ENCODE results near the gene EIF3F. TPM values are rescaled to one million over a fixed set of nuclear protein-coding genes. Genes with fewer than 3 reads are reported as not detected.

EIF3F gene
- total RNA-seq, 1 donor from 2014 or later, result 515 TPM

GRCh38 chr11:8039530-8040260 lies 52.6 kb downstream of the EIF3F start:
- TF ChIP-seq CTCF (IDR thresholded peaks at IDR 0.05; ENCODE audit: unreplicated experiment), result no peak
- Mint-ChIP-seq H3K4me3 (ENCODE audit: unreplicated experiment) (no peak overlapping the region), H3K36me3 (ENCODE audit: low read depth, unreplicated experiment) (no peaks in the 10 kb centered on the region), H3K27ac (ENCODE audit: unreplicated experiment) (no peak overlapping the region), H3K27me3 (ENCODE audit: unreplicated experiment) (peaks cover 13% of the 10 kb centered on the region), H3K9me3 (ENCODE audit: unreplicated experiment) (no peaks in the 10 kb centered on the region), H3K4me1 (ENCODE audit: unreplicated experiment) (peaks cover 14% of the 10 kb centered on the region)
- DNase-seq (ENCODE audit: low spot score), result no peak

- Mint-ChIP-seq H3K27ac (ENCODE audit: unreplicated experiment) (no peak overlapping the region), H3K4me1 (ENCODE audit: unreplicated experiment) (peaks cover 14% of the 10 kb centered on the region), H3K27me3 (ENCODE audit: unreplicated experiment) (peaks cover 13% of the 10 kb centered on the region), H3K4me3 (ENCODE audit: unreplicated experiment) (no peak overlapping the region), H3K36me3 (ENCODE audit: low read depth, unreplicated experiment) (no peaks in the 10 kb centered on the region), H3K9me3 (ENCODE audit: unreplicated experiment) (no peaks in the 10 kb centered on the region)
- TF ChIP-seq CTCF (IDR thresholded peaks at IDR 0.05; ENCODE audit: unreplicated experiment), result no peak
- DNase-seq (ENCODE audit: low spot score), result no peak
Observed at GRCh38 chr11:8040261-8040920, 53.3 kb downstream of the EIF3F start.

GRCh38 chr11:8040921-8041285 lies 53.8 kb downstream of the EIF3F start:
- H3K4me1 Mint-ChIP-seq (ENCODE audit: unreplicated experiment), result peaks cover 14% of the 10 kb centered on the region
- no peak overlapping the region for H3K4me3 Mint-ChIP-seq (ENCODE audit: unreplicated experiment)
- no peaks in the 10 kb centered on the region for H3K9me3 Mint-ChIP-seq (ENCODE audit: unreplicated experiment)
- peaks cover 13% of the 10 kb centered on the region for H3K27me3 Mint-ChIP-seq (ENCODE audit: unreplicated experiment)
- DNase-seq (ENCODE audit: low spot score), result no peak
- no peak overlapping the region for H3K27ac Mint-ChIP-seq (ENCODE audit: unreplicated experiment)
- no peak for TF ChIP-seq CTCF (IDR thresholded peaks at IDR 0.05; ENCODE audit: unreplicated experiment)
- H3K36me3 Mint-ChIP-seq (ENCODE audit: low read depth, unreplicated experiment), result no peaks in the 10 kb centered on the region

DNA sequence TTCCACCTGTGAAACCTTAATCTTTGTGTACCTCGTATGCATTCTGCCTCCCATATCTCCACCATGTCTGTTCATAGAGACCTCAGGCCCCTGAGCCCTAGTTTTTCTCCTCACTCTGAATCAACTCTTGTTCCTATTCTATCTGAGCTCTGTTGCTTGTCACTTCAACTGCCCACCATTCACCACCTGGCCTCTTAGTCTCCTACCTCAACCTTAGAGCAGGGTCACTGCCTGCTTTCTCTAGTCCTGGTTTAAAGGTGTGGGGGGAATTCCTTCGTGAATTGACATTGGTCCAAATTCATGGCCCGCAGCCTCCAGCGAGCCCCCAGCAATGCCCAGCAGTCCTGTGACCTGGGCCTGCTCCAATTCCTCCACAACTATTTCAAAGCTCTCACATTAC lies 54.4 kb downstream of the EIF3F start:
- TF ChIP-seq CTCF (IDR thresholded peaks at IDR 0.05; ENCODE audit: unreplicated experiment), result no peak
- no peaks in the 10 kb centered on the region for H3K36me3 Mint-ChIP-seq (ENCODE audit: low read depth, unreplicated experiment)
- peaks cover 10% of the 10 kb centered on the region for H3K27me3 Mint-ChIP-seq (ENCODE audit: unreplicated experiment)
- H3K9me3 Mint-ChIP-seq (ENCODE audit: unreplicated experiment), result no peaks in the 10 kb centered on the region
- no peak overlapping the region for H3K4me3 Mint-ChIP-seq (ENCODE audit: unreplicated experiment)
- H3K4me1 Mint-ChIP-seq (ENCODE audit: unreplicated experiment), result peaks cover 11% of the 10 kb centered on the region
- no peak overlapping the region for H3K27ac Mint-ChIP-seq (ENCODE audit: unreplicated experiment)
- DNase-seq (ENCODE audit: low spot score), result no peak

DNA sequence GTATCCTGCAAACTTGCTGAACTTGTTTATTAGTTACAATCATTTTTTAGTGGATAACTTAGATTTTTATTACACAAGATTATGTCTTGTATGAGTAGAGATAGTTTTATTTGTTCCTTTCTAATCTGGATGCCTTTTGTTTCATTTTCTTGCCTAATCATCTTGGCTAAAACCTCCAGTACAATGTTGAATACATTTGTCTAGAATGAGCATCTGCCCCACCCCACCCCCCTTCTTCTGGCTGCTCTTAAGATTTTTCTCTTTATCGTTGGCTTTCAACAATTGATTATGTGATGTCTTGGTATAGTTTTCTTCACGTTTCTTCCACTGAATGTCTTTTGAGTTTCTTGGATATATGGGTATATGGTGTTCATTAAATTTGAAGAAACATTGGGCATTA lies 56.6 kb downstream of the EIF3F start:
- Mint-ChIP-seq H3K9me3 (ENCODE audit: unreplicated experiment) (no peaks in the 10 kb centered on the region), H3K4me3 (ENCODE audit: unreplicated experiment) (no peak overlapping the region), H3K36me3 (ENCODE audit: low read depth, unreplicated experiment) (no peaks in the 10 kb centered on the region), H3K27ac (ENCODE audit: unreplicated experiment) (no peak overlapping the region), H3K4me1 (ENCODE audit: unreplicated experiment) (no peaks in the 10 kb centered on the region), H3K27me3 (ENCODE audit: unreplicated experiment) (no peaks in the 10 kb centered on the region)
- DNase-seq (ENCODE audit: low spot score), result no peak
- no peak for TF ChIP-seq CTCF (IDR thresholded peaks at IDR 0.05; ENCODE audit: unreplicated experiment)
